ENCODE data around the gene TBX2. TPM values are rescaled to one million over a fixed set of nuclear protein-coding genes. Genes with fewer than 3 reads are reported as not detected.

The TBX2 gene
- total and polyA plus RNA-seq, 12 donors = 4.6 to 31.1 (median 11.8) TPM

DNA sequence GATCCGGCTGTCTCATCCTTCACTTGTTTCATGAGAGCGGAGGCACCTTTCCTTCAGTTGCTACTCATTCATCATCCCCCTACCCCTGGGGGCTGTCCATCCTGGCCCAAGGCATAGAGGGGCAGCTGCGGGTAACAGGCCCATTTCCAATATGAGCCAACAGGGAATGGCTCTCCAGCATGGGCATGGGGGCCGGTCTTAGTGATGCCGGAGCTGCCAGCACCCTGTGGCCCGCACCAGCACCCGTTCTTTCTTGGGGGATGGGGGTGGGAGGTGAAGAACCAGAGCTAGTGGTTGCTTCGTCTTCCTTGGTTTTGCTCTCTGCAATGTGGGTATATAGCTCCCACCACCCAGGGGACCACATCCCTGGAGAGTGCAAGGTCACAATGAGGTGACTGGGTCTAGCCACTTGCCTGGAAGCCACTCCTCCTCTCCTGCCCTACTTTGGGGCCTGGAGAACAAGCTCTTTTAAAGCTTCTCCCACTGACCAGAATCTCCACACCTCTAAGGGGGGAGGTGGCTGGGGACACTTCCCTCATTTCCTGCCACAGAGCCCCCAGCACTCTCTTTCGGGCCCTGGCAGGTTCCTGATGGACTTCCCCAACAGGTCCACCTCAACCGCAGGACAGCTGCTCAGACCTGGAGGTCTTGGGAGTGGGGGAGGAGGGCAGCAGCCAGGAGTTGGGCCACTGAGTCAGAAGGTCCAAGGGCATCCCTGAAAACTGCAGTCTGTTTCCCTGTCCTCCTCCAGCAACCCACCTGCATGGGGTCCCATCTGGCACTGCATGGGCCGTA lies 11.9 kb upstream of the TBX2 start:
- Histone ChIP-seq H3K4me1 (peaks cover 0 to 34% (median 14%) of the 10 kb centered on the region in 9 donors), H3K27ac (no peak overlapping the region), H3K9me3 (no peaks in the 10 kb centered on the region), H3K27me3 (peaks cover 0 to 12% (median 0%) of the 10 kb centered on the region in 7 donors), H3K4me3 (no peak overlapping the region), H3K36me3 (no peaks in the 10 kb centered on the region)
- no peak for DNase-seq
- intact Hi-C loops (cut with DNase I) = loop anchor here in 5 of 10 donors (5.0 to 10.0 kb wide), 5 partner anchors 133 to 673 kb away; no protein-coding TSS in a partner anchor
- WGBS, 2 donors = 94 to 95% methylated on average over 11 of the region's 11 CpGs
- TF ChIP-seq, protein P1, sequence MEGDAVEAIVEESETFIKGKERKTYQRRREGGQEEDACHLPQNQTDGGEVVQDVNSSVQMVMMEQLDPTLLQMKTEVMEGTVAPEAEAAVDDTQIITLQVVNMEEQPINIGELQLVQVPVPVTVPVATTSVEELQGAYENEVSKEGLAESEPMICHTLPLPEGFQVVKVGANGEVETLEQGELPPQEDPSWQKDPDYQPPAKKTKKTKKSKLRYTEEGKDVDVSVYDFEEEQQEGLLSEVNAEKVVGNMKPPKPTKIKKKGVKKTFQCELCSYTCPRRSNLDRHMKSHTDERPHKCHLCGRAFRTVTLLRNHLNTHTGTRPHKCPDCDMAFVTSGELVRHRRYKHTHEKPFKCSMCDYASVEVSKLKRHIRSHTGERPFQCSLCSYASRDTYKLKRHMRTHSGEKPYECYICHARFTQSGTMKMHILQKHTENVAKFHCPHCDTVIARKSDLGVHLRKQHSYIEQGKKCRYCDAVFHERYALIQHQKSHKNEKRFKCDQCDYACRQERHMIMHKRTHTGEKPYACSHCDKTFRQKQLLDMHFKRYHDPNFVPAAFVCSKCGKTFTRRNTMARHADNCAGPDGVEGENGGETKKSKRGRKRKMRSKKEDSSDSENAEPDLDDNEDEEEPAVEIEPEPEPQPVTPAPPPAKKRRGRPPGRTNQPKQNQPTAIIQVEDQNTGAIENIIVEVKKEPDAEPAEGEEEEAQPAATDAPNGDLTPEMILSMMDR (IDR thresholded peaks at IDR 0.05) = no peak
- ATAC-seq = no peak

DNA sequence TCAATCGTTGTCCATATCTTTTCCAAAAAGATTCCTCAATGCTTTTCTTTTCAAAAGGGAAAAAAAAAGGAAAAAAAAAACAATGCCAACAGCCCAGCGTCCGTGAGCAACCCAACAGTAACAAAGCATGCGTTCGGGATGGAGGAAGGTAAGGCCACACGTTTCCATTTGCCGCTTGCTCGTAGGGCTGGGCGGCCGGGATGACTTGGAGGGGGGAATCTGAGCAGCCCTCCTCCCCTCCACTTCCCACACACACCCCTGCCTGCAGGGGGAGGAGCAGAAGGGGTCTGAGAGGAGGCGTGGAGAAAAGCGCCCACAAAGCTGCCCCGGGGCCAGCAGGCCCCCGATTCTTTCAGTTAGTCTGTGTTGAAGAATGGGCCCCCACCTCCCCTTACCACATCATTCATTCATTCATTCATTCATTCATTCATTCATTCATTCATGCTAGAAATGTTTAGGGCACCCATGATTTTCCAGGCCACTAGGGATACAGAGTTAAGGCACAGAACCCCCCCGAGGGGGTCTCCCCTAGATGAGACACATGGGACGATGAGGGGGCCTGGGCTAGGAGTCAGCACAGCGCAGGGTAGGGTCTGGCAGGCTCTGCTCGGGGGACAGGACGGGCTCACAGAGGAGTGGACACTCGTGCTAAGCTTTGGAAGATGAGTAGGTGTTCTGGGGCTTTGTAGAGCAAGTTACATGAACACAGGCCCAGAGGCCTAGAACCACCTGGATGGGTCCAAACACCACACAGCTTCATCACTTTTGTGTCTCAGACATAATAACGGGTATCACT lies 10.9 kb upstream of the TBX2 start:
- TF ChIP-seq, protein P1 (IDR thresholded peaks at IDR 0.05) = no peak
- Histone ChIP-seq H3K9me3 (no peaks in the 10 kb centered on the region), H3K27me3 (peaks cover 0 to 12% (median 0%) of the 10 kb centered on the region in 7 donors), H3K27ac (peak overlapping the region in 2 of 10 donors; percentile 61 to 72), H3K36me3 (no peaks in the 10 kb centered on the region), H3K4me1 (peaks cover 0 to 29% (median 8%) of the 10 kb centered on the region in 9 donors), H3K4me3 (no peak overlapping the region)
- DNase-seq (no peak), ATAC-seq (no peak)
- 89 to 91% methylated on average over 21 of the region's 21 CpGs for WGBS, 2 donors
- intact Hi-C loops (cut with DNase I) = loop anchor here in 5 of 10 donors (5.0 to 10.0 kb wide), 5 partner anchors 134 to 674 kb away; no protein-coding TSS in a partner anchor

DNA sequence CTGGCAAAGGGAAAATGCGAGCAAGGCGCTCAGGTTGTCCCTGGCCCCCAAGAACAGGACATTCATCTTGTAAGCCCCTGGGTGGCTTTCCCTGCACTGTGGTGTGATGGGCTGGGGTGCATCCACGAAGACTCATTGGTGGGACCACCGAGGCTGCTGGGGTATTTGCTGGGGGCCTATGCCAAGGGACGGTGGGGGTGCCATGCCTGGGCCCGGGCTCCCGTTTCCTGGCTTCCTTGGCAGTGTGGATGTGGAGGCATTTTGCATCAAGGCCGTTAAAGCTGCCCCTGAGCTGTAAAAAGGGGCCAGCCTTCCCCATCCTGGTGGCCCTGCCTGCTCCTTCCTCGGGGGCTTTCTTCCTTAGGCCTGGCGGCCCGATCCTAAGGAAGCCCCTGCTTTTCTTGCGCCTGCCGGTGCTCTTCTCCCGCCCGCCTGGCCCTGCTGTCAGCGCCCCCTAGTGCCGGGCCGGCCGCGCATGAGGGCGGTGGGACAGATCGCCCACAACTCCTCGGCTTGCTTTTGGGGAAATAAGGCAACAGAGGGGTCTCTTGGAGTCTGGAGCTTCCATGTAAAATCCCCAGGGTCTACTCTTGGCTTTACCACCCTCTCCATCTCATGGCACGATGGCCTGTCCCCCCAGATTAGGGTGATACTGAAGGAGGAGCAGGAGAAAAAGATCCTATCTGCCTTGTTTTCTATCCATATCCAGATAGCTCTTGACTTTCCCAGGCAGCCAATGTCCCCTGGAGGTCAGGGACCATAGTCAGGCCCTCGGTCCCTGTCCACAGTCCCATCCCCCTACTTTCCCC lies 9.8 kb upstream of the TBX2 start:
- H3K27me3 ChIP-seq = peaks cover 0 to 12% (median 0%) of the 10 kb centered on the region in 7 donors
- H3K4me1 ChIP-seq = peaks cover 0 to 24% (median 8%) of the 10 kb centered on the region in 9 donors
- peak overlapping the region in 2 of 10 donors; percentile 1 to 20 for H3K4me3 ChIP-seq
- TF ChIP-seq, protein P1 (IDR thresholded peaks at IDR 0.05) = peak; percentile 66 to 92 (median 90)
- 22 to 24% methylated on average over 25 of the region's 25 CpGs for WGBS, 2 donors
- intact Hi-C loops (cut with DNase I) = loop anchor here (2.0 to 10.0 kb wide), 8 partner anchors 135 to 675 kb away; no protein-coding TSS in a partner anchor
- H3K36me3 ChIP-seq = no peaks in the 10 kb centered on the region
- peak overlapping the region in 9 of 10 donors; percentile 19 to 72 (median 60) for H3K27ac ChIP-seq
- ATAC-seq = peak; percentile 57 to 81 (median 73)
- H3K9me3 ChIP-seq = no peaks in the 10 kb centered on the region
- peak in 1 of 2 donors; percentile 68 for DNase-seq
